KOPT-K1 (cell line): ENCODE data around the gene RPS19BP1.

Source experiments
- H3K27ac ChIP-seq: fragments of 200-600 bp; sonication (generic); 2 replicates; pipeline ENCODE4 v1.5.1; 2016; ENCODE audit warnings: antibody characterized with exemption, mild to moderate bottlenecking, low read depth, low read length; ENCODE audit not compliant: poor library complexity, severe bottlenecking
- H3K36me3 ChIP-seq: fragments of 200-600 bp; sonication (generic); 2 replicates; pipeline ENCODE4 v1.5.1; 2017; ENCODE audit warnings: antibody characterized with exemption, mild to moderate bottlenecking, low read length, moderate library complexity; ENCODE audit not compliant: insufficient read depth
- H3K9me3 ChIP-seq: fragments of 200-600 bp; sonication (generic); 2 replicates; pipeline ENCODE4 v1.5.1; 2017; ENCODE audit warnings: antibody characterized with exemption, low read length, mild to moderate bottlenecking; ENCODE audit not compliant: insufficient read depth, poor library complexity, severe bottlenecking

RPS19BP1 gene

GRCh38 chr22:39498802-39499201, 33.7 kb downstream of the RPS19BP1 start:
- H3K27ac ChIP-seq: no peak overlapping the region
- H3K36me3 ChIP-seq: peaks cover 3% of the 10 kb centered on the region
- no peaks in the 10 kb centered on the region for H3K9me3 ChIP-seq

DNA sequence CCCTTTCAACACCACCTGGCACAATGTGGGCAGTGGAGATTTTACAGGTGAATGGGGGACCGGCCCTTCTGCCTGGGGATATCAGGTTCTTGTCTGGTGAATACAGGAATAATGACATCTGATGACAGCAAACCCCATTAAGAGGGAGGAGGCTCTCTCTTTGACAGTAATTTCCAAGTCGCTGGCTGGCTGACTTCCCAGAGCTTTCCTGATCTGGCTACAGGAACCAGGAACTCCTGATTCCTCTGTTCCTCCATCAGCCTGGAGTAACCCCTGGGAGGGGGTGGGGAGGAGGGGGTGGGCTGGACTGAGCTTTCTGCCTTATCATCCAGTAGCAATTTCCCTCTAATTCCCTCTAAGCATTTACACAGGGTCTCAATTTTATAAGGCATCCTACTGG, 34.2 kb downstream of the RPS19BP1 start:
- Histone ChIP-seq H3K9me3 (no peaks in the 10 kb centered on the region), H3K27ac (no peak overlapping the region), H3K36me3 (no peaks in the 10 kb centered on the region)

DNA sequence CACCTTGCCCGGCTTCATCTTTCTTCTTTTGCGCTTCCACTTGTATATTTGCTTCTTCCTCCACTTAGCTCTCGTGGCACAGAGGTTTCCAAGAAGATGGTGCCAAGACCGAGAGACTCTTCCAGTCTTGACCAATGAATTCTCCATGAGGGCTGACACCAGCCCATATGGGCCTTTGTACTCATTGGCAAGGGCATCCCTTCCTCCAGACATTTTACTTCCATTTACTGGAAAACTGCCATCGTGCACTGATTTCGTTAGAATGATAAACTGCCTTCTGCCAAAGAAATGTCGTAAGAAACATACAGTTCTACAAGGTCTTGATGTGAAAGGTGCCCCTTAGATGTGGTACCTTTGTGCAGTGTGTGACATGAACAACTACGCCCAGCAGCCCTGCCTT, 35.1 kb downstream of the RPS19BP1 start:
- H3K36me3 ChIP-seq: no peaks in the 10 kb centered on the region
- H3K9me3 ChIP-seq: no peaks in the 10 kb centered on the region
- no peak overlapping the region for H3K27ac ChIP-seq

DNA sequence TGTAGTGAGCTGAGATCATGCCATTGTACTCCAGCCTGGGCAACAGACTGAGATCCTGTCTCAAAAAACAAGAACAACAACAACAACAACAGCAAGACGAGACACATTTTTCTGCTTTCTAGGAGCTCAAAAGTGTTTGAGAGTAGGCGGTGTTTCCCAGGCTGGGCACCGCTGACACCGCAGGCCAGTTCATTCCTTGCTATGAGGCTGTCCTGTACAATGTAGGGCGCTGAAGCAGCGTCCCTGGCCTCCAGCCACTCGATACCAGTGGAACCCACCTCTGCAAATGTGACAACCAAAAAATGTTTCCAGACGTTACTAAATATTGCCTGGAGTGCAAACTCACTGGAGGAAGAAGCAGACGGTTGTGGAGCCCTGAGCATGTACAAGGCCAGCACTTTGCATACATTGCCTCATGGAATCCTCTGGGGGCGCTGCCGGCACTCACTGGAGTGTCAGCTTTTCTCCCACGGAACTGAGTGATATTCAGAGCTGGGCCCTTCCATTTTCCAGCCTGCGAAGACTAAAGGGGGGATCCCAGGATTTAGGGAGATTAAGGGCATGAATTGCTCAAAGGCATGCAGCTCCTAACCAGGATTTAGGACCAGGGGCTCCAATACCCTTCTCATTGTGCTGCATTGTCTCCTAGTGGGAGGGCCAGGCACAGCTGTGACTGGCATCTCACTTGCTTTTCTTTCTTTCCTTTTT, 36.3 kb downstream of the RPS19BP1 start:
- Histone ChIP-seq H3K9me3 (no peaks in the 10 kb centered on the region), H3K27ac (no peak overlapping the region), H3K36me3 (no peaks in the 10 kb centered on the region)

DNA sequence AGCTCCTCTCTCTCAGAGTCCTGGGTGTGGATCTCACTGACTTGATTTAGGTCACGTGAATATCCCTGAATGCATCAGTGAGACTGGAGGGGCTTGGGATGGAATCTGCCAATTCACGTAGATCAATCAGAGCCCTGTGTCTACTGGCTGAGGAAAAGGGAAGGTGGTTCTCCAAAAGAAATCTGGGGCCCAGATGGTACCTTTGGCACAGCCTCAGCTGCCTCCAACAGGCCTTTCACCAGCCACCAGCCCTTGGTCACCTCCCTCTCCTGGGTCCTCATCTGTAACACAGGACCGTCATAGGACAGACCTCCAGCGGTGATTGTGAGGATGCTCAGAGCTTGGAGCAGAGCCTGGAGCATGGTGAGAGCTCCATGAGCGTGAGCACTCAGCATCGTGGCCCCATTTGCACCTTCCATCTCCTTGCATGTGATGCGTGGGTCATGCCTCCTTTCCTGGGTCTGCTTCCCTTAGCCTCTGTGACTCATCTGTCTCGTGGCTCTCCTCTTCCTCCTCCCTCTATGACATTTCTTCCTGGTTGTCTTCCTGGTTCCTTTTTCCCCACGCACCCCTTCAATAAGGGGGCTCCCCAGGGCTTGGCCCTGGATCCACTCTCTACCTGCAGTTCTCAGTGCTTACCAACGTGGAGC, 38.0 kb downstream of the RPS19BP1 start:
- Histone ChIP-seq H3K36me3 (no peaks in the 10 kb centered on the region), H3K27ac (no peak overlapping the region), H3K9me3 (no peaks in the 10 kb centered on the region)

- Histone ChIP-seq H3K27ac (no peak overlapping the region), H3K9me3 (no peaks in the 10 kb centered on the region), H3K36me3 (no peaks in the 10 kb centered on the region)
Measured at GRCh38 chr22:39493759-39494158, 38.8 kb downstream of the RPS19BP1 start.

GRCh38 chr22:39492186-39492585, 40.4 kb downstream of the RPS19BP1 start:
- no peak overlapping the region for H3K27ac ChIP-seq
- H3K9me3 ChIP-seq: no peaks in the 10 kb centered on the region
- no peaks in the 10 kb centered on the region for H3K36me3 ChIP-seq

- no peak overlapping the region for H3K27ac ChIP-seq
- no peaks in the 10 kb centered on the region for H3K36me3 ChIP-seq
- no peaks in the 10 kb centered on the region for H3K9me3 ChIP-seq
Measured at GRCh38 chr22:39491696-39492095, 40.9 kb downstream of the RPS19BP1 start.

- no peak overlapping the region for H3K27ac ChIP-seq
Measured at GRCh38 chr22:39490966-39491680, 41.4 kb downstream of the RPS19BP1 start.

GRCh38 chr22:39490135-39490798, 42.3 kb downstream of the RPS19BP1 start:
- no peaks in the 10 kb centered on the region for H3K9me3 ChIP-seq
- no peak overlapping the region for H3K27ac ChIP-seq

More at GRCh38 chr22:39490966-39491680, 41.4 kb downstream of the RPS19BP1 start:
- no peaks in the 10 kb centered on the region for H3K9me3 ChIP-seq
- no peaks in the 10 kb centered on the region for H3K36me3 ChIP-seq

DNA sequence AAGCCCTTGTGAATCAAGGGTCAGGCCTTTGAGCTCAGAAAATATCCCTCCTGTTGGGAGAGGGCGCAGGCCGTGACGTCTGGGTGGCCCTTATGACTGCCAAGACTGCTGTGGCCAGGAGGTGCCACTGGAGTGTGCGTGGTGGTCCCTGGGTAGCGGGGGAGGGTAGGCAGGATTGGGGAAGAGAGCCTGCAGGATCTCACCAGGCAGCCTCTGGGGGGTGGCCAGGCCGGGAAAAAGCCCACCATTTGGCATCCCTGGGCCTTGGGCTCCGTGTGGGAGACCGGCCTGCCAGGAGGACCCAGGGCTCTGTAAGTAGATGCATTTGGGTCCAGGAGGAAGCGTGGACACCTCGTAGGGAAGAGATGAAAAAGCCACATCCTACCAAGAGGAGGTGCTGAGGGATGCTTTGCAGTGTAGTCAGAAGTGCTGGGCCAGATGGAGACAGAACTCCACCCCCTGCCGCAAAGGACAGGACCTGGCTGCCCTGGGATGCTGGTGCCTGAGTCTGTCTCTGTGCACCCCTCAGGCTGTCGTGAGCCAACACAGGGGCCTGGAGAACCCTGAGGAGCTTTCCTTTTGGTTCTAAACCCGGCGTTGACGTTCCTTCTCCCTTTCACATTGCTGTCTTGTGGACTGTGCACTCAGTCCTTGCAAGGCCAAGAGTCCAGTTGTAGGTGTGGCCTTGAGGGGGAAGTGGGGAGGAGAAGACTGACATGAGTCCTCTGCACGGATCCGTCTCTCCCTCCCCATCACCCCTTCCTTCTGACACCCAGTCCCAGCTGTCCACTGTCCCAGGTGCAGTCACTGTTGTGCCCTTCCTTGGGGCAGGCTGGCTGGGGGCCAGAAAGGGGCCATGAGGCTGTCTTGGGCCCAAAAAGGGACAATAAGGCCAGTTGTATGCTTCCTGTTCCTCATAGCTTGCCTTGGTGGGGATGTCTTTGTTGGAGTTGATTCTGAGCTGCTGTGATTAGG, 43.2 kb downstream of the RPS19BP1 start:
- H3K36me3 ChIP-seq: no peaks in the 10 kb centered on the region
- H3K9me3 ChIP-seq: no peaks in the 10 kb centered on the region
- no peak overlapping the region for H3K27ac ChIP-seq

More at GRCh38 chr22:39490135-39490798, 42.3 kb downstream of the RPS19BP1 start:
- H3K36me3 ChIP-seq: no peaks in the 10 kb centered on the region

DNA sequence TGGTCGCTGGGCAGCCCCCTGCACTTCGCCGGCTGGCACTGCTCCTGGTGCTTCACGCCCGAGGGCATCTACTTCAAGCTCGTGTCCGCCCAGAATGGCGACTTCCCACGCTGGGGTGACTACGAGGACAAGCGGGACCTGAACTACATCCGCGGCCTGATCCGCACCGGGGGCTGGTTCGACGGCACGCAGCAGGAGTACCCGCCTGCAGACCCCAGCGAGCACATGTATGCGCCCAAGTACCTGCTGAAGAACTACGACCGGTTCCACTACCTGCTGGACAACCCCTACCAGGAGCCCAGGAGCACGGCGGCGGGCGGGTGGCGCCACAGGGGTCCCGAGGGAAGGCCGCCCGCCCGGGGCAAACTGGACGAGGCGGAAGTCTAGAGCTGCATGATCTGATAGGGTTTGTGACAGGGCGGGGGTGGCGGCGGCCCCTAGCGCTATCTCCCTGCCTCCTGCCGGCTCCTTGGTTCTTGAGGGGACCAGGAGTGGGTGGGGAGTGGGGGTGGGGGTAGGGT, 43.9 kb downstream of the RPS19BP1 start:
- no peak overlapping the region for H3K27ac ChIP-seq
- no peaks in the 10 kb centered on the region for H3K36me3 ChIP-seq
- no peaks in the 10 kb centered on the region for H3K9me3 ChIP-seq

DNA sequence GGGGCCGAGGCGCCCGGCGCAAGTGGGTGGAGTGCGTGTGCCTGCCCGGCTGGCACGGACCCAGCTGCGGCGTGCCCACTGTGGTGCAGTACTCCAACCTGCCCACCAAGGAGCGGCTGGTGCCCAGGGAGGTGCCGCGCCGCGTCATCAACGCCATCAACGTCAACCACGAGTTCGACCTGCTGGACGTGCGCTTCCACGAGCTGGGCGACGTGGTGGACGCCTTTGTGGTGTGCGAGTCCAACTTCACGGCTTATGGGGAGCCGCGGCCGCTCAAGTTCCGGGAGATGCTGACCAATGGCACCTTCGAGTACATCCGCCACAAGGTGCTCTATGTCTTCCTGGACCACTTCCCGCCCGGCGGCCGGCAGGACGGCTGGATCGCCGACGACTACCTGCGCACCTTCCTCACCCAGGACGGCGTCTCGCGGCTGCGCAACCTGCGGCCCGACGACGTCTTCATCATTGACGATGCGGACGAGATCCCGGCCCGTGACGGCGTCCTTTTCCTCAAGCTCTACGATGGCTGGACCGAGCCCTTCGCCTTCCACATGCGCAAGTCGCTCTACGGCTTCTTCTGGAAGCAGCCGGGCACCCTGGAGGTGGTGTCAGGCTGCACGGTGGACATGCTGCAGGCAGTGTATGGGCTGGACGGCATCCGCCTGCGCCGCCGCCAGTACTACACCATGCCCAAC, 44.6 kb downstream of the RPS19BP1 start:
- H3K9me3 ChIP-seq: no peaks in the 10 kb centered on the region
- H3K27ac ChIP-seq: no peak overlapping the region

More for the DNA sequence above, 44.6 kb downstream of the RPS19BP1 start:
- no peaks in the 10 kb centered on the region for H3K36me3 ChIP-seq
